Measurements from ENCODE around the gene TFCP2L1.

DNA sequence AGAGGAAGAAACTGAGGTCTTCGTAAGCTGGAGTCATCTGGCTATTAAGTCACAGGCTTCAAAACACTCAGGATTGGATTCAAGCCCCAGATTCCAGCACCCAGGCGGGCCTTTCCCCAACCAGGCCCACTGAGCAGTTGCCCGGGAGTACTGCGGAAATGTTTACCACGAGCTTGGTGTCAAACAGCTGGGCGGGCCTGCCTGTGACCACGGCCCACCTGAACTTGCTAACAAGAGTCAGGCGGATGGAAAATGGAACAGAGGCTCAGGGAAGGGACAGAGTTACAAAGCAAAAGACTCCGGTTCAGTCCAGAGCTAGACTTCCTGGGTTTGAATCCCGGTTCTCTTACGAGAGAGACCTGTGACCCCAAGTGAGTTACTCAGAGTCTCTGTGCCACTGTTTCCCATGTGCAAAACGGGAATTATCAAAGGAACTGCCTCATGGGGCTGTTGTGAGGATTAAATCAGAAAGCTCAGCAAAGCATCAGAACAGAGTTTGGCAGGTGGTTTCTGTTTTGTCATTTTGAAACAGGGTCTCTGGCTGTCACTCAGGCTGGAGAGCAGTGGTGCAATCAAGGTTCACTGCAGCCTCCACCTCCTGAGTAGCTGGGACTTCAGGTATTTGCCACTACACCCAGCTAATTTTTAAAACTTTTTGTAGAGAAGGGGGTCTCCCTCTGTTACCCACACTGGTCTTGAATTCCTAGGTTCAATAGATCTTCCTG is 49.0 kb upstream of the TFCP2L1 start:
- TF ChIP-seq YY1 (IDR thresholded peaks at IDR 0.05) (no peak), GABPA (IDR thresholded peaks at IDR 0.05 in 1 of 2, conservative IDR thresholded peaks at IDR 0.05 in 1 of 2) (no peak), TAF1 (conservative IDR thresholded peaks at IDR 0.05) (no peak), FOXA2 (IDR thresholded peaks at IDR 0.05) (no peak), JUND (IDR thresholded peaks at IDR 0.05) (no peak), RAD21 (IDR thresholded peaks at IDR 0.05) (no peak)
- TF ChIP-seq, protein P1, sequence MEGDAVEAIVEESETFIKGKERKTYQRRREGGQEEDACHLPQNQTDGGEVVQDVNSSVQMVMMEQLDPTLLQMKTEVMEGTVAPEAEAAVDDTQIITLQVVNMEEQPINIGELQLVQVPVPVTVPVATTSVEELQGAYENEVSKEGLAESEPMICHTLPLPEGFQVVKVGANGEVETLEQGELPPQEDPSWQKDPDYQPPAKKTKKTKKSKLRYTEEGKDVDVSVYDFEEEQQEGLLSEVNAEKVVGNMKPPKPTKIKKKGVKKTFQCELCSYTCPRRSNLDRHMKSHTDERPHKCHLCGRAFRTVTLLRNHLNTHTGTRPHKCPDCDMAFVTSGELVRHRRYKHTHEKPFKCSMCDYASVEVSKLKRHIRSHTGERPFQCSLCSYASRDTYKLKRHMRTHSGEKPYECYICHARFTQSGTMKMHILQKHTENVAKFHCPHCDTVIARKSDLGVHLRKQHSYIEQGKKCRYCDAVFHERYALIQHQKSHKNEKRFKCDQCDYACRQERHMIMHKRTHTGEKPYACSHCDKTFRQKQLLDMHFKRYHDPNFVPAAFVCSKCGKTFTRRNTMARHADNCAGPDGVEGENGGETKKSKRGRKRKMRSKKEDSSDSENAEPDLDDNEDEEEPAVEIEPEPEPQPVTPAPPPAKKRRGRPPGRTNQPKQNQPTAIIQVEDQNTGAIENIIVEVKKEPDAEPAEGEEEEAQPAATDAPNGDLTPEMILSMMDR (IDR thresholded peaks at IDR 0.05; ENCODE audit: low read depth, low read length, missing input control): no peak
- TF ChIP-seq, protein P2, sequence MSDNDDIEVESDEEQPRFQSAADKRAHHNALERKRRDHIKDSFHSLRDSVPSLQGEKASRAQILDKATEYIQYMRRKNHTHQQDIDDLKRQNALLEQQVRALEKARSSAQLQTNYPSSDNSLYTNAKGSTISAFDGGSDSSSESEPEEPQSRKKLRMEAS (IDR thresholded peaks at IDR 0.05): no peak
- TF ChIP-seq, protein P3, sequence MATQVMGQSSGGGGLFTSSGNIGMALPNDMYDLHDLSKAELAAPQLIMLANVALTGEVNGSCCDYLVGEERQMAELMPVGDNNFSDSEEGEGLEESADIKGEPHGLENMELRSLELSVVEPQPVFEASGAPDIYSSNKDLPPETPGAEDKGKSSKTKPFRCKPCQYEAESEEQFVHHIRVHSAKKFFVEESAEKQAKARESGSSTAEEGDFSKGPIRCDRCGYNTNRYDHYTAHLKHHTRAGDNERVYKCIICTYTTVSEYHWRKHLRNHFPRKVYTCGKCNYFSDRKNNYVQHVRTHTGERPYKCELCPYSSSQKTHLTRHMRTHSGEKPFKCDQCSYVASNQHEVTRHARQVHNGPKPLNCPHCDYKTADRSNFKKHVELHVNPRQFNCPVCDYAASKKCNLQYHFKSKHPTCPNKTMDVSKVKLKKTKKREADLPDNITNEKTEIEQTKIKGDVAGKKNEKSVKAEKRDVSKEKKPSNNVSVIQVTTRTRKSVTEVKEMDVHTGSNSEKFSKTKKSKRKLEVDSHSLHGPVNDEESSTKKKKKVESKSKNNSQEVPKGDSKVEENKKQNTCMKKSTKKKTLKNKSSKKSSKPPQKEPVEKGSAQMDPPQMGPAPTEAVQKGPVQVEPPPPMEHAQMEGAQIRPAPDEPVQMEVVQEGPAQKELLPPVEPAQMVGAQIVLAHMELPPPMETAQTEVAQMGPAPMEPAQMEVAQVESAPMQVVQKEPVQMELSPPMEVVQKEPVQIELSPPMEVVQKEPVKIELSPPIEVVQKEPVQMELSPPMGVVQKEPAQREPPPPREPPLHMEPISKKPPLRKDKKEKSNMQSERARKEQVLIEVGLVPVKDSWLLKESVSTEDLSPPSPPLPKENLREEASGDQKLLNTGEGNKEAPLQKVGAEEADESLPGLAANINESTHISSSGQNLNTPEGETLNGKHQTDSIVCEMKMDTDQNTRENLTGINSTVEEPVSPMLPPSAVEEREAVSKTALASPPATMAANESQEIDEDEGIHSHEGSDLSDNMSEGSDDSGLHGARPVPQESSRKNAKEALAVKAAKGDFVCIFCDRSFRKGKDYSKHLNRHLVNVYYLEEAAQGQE (IDR thresholded peaks at IDR 0.05): no peak
- TF ChIP-seq, protein P4, sequence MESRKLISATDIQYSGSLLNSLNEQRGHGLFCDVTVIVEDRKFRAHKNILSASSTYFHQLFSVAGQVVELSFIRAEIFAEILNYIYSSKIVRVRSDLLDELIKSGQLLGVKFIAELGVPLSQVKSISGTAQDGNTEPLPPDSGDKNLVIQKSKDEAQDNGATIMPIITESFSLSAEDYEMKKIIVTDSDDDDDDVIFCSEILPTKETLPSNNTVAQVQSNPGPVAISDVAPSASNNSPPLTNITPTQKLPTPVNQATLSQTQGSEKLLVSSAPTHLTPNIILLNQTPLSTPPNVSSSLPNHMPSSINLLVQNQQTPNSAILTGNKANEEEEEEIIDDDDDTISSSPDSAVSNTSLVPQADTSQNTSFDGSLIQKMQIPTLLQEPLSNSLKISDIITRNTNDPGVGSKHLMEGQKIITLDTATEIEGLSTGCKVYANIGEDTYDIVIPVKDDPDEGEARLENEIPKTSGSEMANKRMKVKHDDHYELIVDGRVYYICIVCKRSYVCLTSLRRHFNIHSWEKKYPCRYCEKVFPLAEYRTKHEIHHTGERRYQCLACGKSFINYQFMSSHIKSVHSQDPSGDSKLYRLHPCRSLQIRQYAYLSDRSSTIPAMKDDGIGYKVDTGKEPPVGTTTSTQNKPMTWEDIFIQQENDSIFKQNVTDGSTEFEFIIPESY (IDR thresholded peaks at IDR 0.05): no peak

Measured in liver (tissue), 3 donors.